ENCODE data around the gene CNPY3. TPM values are rescaled to one million over a fixed set of nuclear protein-coding genes. Genes with fewer than 3 reads are reported as not detected.

The CNPY3 gene
- total RNA-seq, 4 donors from 2014 or later: 28.4 to 43.7 (median 32.6) TPM

DNA sequence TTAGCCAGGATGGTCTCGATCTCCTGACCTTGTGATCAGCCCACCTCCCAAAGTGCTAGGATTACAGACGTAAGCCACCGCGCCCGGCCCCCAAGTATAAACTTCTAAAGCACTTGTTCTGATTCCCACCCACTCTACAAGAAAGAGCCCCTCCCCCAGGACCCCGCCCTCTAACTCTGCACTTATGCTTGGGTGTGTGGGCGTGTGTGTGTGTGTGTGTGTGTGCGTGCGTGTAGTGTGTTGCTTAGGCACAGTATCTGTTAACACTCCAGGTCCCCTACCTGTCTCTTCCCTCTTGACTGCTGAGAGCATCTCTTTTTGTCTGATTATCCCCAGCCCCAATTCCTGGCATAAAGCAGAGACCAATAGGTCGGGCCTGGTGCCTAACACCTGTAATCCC, 19.4 kb upstream of the CNPY3 start:
- no peak for DNase-seq (ENCODE audit: low spot score)
- TF ChIP-seq, protein P1, sequence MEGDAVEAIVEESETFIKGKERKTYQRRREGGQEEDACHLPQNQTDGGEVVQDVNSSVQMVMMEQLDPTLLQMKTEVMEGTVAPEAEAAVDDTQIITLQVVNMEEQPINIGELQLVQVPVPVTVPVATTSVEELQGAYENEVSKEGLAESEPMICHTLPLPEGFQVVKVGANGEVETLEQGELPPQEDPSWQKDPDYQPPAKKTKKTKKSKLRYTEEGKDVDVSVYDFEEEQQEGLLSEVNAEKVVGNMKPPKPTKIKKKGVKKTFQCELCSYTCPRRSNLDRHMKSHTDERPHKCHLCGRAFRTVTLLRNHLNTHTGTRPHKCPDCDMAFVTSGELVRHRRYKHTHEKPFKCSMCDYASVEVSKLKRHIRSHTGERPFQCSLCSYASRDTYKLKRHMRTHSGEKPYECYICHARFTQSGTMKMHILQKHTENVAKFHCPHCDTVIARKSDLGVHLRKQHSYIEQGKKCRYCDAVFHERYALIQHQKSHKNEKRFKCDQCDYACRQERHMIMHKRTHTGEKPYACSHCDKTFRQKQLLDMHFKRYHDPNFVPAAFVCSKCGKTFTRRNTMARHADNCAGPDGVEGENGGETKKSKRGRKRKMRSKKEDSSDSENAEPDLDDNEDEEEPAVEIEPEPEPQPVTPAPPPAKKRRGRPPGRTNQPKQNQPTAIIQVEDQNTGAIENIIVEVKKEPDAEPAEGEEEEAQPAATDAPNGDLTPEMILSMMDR (IDR thresholded peaks at IDR 0.05): no peak
- no peak for ATAC-seq (ENCODE audit: low FRiP score)

DNA sequence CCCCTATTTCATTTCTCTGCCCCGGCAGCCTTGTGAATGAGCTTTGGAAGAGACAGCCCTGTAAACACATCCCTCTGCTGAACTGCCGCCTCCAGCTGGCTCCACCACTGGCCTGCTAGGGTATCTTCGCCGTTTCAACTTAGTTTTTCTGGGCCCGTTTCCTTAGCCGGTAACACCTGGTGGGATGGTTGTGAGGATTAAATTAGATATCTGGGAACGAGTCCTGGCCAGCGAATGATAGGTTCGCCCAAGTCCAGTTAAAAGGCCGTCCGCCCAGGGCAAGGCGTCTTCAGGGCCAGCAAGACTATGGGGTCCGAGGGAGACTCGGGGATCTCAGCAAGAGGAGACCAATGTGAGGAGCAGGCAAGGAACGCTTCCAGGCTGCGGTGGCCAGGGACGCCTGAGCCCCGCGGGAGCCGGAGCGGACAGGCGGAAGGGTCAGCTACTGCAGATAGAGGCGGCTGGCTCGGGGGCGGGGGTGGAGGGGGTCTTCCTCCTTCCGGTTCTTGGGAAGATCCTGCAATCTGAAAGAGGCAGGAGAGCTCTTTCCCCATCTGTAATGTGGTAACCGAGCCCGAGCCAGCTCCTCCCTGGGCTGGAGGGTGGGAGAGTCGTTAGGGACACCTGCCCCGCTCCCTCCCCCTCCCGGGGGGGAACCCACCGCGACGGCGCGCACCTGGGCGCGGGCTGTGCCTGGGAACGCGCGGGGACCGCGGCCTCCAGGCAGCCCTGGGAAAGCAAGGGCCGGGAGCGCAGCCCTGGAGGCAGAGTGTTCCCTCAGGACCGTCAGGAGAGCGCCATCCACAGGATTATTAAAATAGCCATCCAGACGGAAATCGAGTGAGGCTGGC, 17.9 kb upstream of the CNPY3 start:
- peak; percentile 43 for ATAC-seq (ENCODE audit: low FRiP score)
- TF ChIP-seq, protein P1 (IDR thresholded peaks at IDR 0.05): no peak
- no peak for DNase-seq (ENCODE audit: low spot score)

DNA sequence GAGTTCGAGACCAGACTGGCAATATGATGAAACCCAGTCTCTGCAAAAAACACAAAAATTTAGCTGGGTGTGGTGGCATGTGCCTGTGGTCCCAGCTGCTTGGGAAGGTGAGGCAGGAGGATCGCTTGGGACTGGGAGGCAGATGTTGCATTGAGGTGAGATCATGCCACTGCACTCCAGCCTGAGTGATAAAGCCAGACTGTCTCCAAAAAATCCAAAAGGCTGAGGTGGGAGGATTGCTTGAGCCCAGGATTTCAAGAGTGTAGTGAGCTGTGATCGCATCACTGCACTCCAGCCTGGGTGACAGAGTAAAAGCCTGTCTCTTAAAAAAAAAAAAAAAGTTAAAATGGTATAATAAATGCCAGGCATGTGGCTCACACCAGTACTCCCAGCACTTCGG, 14.7 kb upstream of the CNPY3 start:
- ATAC-seq (ENCODE audit: low FRiP score): no peak
- no peak for DNase-seq (ENCODE audit: low spot score)
- TF ChIP-seq, protein P1 (IDR thresholded peaks at IDR 0.05): no peak

DNA sequence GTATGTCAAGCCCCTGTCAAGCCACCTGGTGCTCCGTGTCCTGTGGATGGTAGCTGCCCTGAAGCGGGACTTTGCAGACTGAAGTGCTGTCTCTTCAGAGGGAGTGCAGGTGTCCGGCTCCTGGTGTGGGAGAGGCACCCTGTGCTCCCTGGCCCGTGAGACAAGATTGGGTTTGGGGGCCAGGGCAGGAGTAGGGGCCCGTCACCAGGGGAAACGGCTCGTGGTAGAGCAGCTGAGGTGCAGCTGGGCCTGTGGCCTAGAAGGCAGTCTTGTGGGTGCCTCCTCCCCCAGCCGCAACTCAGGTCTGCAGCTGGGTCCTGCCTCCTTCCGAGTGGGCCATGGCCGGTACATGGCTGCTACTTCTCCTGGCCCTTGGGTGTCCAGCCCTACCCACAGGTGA, 13.5 kb upstream of the CNPY3 start, which contains the start of gene PTCRA:
PTCRA (plus strand) TSS at position 322 of the 400 bp plus-strand sequence; CDS start at position 339, 17 bp downstream.
- TF ChIP-seq, protein P1 (IDR thresholded peaks at IDR 0.05): no peak
- no peak for ATAC-seq (ENCODE audit: low FRiP score)
- no peak for DNase-seq (ENCODE audit: low spot score)

DNA sequence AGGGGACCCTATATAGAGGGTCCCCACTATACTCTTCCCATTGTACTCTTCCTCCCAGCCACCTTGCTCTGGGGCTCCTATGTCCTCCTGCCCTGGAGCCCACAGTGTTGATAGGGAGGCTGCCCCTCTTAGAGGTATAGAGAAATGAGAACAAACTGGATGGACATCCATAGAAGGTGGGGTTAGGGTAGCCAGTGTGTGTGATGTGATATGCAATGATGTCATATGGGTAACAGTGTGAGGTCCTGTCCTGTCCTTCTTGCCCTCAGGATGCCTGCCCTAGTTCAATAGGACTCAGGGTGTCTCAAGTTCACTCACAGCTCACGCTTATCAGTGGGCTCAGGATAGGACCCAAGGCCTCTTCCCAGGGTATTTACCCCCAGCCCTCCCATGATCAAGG, 13.0 kb upstream of the CNPY3 start:
- ATAC-seq (ENCODE audit: low FRiP score): no peak
- TF ChIP-seq, protein P1 (IDR thresholded peaks at IDR 0.05): no peak
- no peak for DNase-seq (ENCODE audit: low spot score)

DNA sequence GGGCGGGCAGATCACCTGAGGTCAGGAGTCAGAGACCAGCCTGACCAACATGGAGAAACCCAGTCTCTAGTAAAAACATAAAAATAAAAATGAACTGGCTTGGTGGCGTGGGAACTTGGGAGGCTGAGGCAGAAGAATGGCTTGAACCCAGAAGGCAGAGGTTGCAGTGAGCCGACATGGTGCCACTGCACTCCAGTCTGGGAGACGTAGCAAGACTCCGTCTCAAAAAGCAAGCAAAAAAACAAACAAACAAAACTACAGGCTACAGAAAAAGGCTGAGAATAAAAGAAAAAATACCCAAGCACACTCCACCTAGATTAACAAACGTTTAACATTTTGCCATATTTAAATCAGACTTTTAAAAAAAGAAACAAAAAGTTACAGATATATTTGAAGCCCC, 7.5 kb upstream of the CNPY3 start:
- ATAC-seq (ENCODE audit: low FRiP score) (no peak), DNase-seq (ENCODE audit: low spot score) (no peak)
- TF ChIP-seq, protein P1 (IDR thresholded peaks at IDR 0.05): no peak

DNA sequence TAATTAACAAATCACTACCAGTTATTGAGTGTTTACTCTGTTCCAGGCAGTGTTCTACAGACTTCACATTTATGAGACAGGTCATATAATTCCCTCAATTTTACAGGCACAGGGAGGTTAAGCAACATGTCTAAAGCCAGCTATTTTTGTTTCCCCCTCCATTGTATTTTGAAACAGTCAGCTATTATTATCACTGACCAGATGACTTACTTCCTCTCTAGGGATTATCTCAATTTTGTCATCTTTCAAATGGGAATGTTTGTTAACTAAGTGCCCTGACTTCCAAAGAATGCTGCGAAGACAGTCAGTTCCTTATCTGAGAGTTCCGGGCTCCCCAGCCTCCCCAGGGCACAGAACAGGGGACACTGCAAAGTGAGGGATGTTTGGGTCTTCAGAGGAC, 5.6 kb upstream of the CNPY3 start:
- TF ChIP-seq, protein P1 (IDR thresholded peaks at IDR 0.05): no peak
- DNase-seq (ENCODE audit: low spot score): no peak
- ATAC-seq (ENCODE audit: low FRiP score): no peak

Measured in omental fat pad (tissue), 4 donors.